Astrocyte (in vitro differentiated cells and primary cell): ENCODE data around the gene AATF. TPM values are rescaled to one million over a fixed set of nuclear protein-coding genes. Genes with fewer than 3 reads are reported as not detected.
A peak's percentile ranks its signal among the peaks of the same experiment; 100 is the strongest.

Source experiments
- DNase-seq: peaks from one replicate; pipeline ENCODE4 v3.0.0-alpha.2; 2010; ENCODE audit warnings: low read depth
- FAIRE-seq: peaks from 2 replicates; lab custom pipeline; 2011; peaks lifted over from hg19 to GRCh38; lab: Jason Lieb, UNC
- H2AFZ ChIP-seq: 2 replicates; pipeline ENCODE4 v1.6.0; 2012; ENCODE audit warnings: low read depth, low read length, inconsistent platforms
- H3K27ac ChIP-seq: 2 replicates; pipeline ENCODE4 v1.5.1; 2011; ENCODE audit warnings: low read depth, low read length, inconsistent platforms
- H3K27me3 ChIP-seq: 2 replicates; pipeline ENCODE4 v1.6.0; 2011; ENCODE audit warnings: low read length, inconsistent platforms; ENCODE audit not compliant: insufficient read depth
- H3K36me3 ChIP-seq: 2 replicates; pipeline ENCODE4 v1.5.1; 2011; ENCODE audit warnings: low read length, inconsistent platforms; ENCODE audit not compliant: insufficient read depth
- H3K4me1 ChIP-seq: 2 replicates; pipeline ENCODE4 v1.5.1; 2011; ENCODE audit warnings: low read length, inconsistent platforms; ENCODE audit not compliant: insufficient read depth
- H3K4me2 ChIP-seq: 2 replicates; pipeline ENCODE4 v1.6.0; 2012; ENCODE audit warnings: low read length, inconsistent platforms
- H3K4me3 ChIP-seq: 2 replicates; pipeline ENCODE4 v1.5.1; 2011; ENCODE audit warnings: low read depth, mild to moderate bottlenecking, low read length, inconsistent platforms; ENCODE audit not compliant: insufficient read depth
- H3K79me2 ChIP-seq: 2 replicates; pipeline ENCODE4 v1.6.0; 2012; ENCODE audit warnings: mild to moderate bottlenecking, low read length, inconsistent platforms; ENCODE audit not compliant: insufficient read depth
- H3K9ac ChIP-seq: 2 replicates; pipeline ENCODE4 v1.6.0; 2012; ENCODE audit warnings: mild to moderate bottlenecking, low read length, inconsistent platforms
- H3K9me3 ChIP-seq: 2 replicates; pipeline ENCODE4 v1.5.1; 2012; ENCODE audit warnings: low read depth, mild to moderate bottlenecking, low read length, inconsistent platforms; ENCODE audit not compliant: insufficient read depth
- H4K20me1 ChIP-seq: 2 replicates; pipeline ENCODE4 v1.6.0; 2012; ENCODE audit warnings: low read length, inconsistent platforms; ENCODE audit not compliant: insufficient read depth
- H3K27ac Mint-ChIP-seq: one replicate; pipeline ENCODE4 v1.8.0; 2021; ENCODE audit warnings: mild to moderate bottlenecking, mixed read lengths; ENCODE audit not compliant: unreplicated experiment
- H3K27me3 Mint-ChIP-seq: one replicate; pipeline ENCODE4 v1.8.0; 2021; ENCODE audit warnings: low read depth, mixed read lengths; ENCODE audit not compliant: unreplicated experiment
- H3K36me3 Mint-ChIP-seq: one replicate; pipeline ENCODE4 v1.8.0; 2021; ENCODE audit warnings: low read depth, mixed read lengths; ENCODE audit not compliant: unreplicated experiment
- H3K4me1 Mint-ChIP-seq: one replicate; pipeline ENCODE4 v1.8.0; 2021; ENCODE audit warnings: low read depth, mixed read lengths; ENCODE audit not compliant: unreplicated experiment
- H3K4me3 Mint-ChIP-seq: one replicate; pipeline ENCODE4 v1.8.0; 2021; ENCODE audit warnings: mild to moderate bottlenecking, moderate library complexity, mixed read lengths; ENCODE audit not compliant: unreplicated experiment
- H3K9me3 Mint-ChIP-seq: one replicate; pipeline ENCODE4 v1.8.0; 2021; ENCODE audit warnings: mild to moderate bottlenecking, mixed read lengths; ENCODE audit not compliant: unreplicated experiment
- EZH2 ChIP-seq: IDR thresholded peaks from 2 replicates; pipeline ENCODE4 v1.6.1; 2012; ENCODE audit warnings: mild to moderate bottlenecking, low read length, inconsistent platforms; ENCODE audit not compliant: insufficient read depth
- total RNA-seq: library from RNA; stranded (reverse); gene quantifications from 2 replicates; pipeline ENCODE4 v1.2.1, GENCODE V29; 2021
- TF ChIP-seq, protein P1 (sequence below): IDR thresholded peaks from 2 replicates; pipeline ENCODE4 v1.5.1; 2011; ENCODE audit warnings: low read depth, mild to moderate bottlenecking, inconsistent platforms, low read length, moderate library complexity; ENCODE audit not compliant: insufficient read depth

Gene AATF
- total RNA-seq, 1 donor from 2014 or later, result 47.1 TPM

DNA sequence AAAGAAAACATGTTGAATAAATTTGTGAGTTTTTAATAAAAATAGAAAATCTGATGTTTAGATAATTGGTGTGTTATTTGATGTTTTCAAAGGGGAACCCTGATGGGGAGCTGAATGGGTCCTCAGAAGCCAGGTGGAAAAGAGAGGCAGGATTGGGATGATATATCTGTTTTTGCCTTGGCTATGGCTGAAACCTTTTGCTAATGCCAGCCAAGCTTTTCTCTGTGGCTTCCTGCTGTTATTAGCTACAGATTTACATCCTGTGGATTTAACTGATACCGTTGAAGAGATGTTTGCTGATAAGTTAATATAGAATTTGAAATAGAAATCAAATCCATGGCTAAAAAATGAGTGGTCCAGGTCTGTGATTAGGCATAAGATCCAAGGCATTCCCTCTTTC is 4.2 kb upstream of the AATF start:
- no peak overlapping the region for H3K4me3 Mint-ChIP-seq
- H3K27me3 ChIP-seq, result peaks cover 84% of the 10 kb centered on the region

GRCh38 chr17:36945140-36945539 is 3.6 kb upstream of the AATF start:
- Histone ChIP-seq H3K9ac (no peak overlapping the region), H3K79me2 (peaks cover 12% of the 10 kb centered on the region), H3K36me3 (no peaks in the 10 kb centered on the region), H3K9me3 (no peaks in the 10 kb centered on the region), H3K27ac (no peak overlapping the region), H3K27me3 (peaks cover 79% of the 10 kb centered on the region), H3K4me2 (no peak overlapping the region), H2AFZ (no peak overlapping the region), H3K4me1 (peaks cover 22% of the 10 kb centered on the region), H4K20me1 (peaks cover 10% of the 10 kb centered on the region), H3K4me3 (no peak overlapping the region)
- DNase-seq (no peak), FAIRE-seq (no peak)
- no peak overlapping the region for H3K4me3 Mint-ChIP-seq
- H3K9me3 Mint-ChIP-seq, result peaks cover 18% of the 10 kb centered on the region
- TF ChIP-seq, protein P1, sequence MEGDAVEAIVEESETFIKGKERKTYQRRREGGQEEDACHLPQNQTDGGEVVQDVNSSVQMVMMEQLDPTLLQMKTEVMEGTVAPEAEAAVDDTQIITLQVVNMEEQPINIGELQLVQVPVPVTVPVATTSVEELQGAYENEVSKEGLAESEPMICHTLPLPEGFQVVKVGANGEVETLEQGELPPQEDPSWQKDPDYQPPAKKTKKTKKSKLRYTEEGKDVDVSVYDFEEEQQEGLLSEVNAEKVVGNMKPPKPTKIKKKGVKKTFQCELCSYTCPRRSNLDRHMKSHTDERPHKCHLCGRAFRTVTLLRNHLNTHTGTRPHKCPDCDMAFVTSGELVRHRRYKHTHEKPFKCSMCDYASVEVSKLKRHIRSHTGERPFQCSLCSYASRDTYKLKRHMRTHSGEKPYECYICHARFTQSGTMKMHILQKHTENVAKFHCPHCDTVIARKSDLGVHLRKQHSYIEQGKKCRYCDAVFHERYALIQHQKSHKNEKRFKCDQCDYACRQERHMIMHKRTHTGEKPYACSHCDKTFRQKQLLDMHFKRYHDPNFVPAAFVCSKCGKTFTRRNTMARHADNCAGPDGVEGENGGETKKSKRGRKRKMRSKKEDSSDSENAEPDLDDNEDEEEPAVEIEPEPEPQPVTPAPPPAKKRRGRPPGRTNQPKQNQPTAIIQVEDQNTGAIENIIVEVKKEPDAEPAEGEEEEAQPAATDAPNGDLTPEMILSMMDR, result no peak
- no peak for TF ChIP-seq EZH2
- H3K27me3 Mint-ChIP-seq, result peaks cover 59% of the 10 kb centered on the region
- peaks cover 11% of the 10 kb centered on the region for H3K36me3 Mint-ChIP-seq
- peaks cover 12% of the 10 kb centered on the region for H3K4me1 Mint-ChIP-seq
- H3K27ac Mint-ChIP-seq, result no peak overlapping the region

More for the DNA sequence above, 4.2 kb upstream of the AATF start:
- Histone ChIP-seq H3K27ac (no peak overlapping the region), H3K36me3 (no peaks in the 10 kb centered on the region), H2AFZ (no peak overlapping the region), H3K79me2 (peaks cover 6% of the 10 kb centered on the region), H3K4me2 (no peak overlapping the region), H3K4me3 (no peak overlapping the region), H3K9me3 (peaks cover 3% of the 10 kb centered on the region), H4K20me1 (peaks cover 8% of the 10 kb centered on the region), H3K9ac (no peak overlapping the region), H3K4me1 (peaks cover 16% of the 10 kb centered on the region)
- Mint-ChIP-seq H3K4me1 (peaks cover 6% of the 10 kb centered on the region), H3K27me3 (peaks cover 63% of the 10 kb centered on the region), H3K36me3 (peaks cover 11% of the 10 kb centered on the region), H3K9me3 (peaks cover 18% of the 10 kb centered on the region), H3K27ac (no peak overlapping the region)
- DNase-seq, result no peak
- FAIRE-seq, result no peak
- no peak for TF ChIP-seq EZH2
- TF ChIP-seq, protein P1, result no peak

GRCh38 chr17:36945959-36946725 is 2.6 kb upstream of the AATF start:
- H3K27me3 ChIP-seq, result peaks cover 70% of the 10 kb centered on the region
- H3K27me3 Mint-ChIP-seq, result peaks cover 51% of the 10 kb centered on the region

More at GRCh38 chr17:36945959-36946725, 2.6 kb upstream of the AATF start:
- Mint-ChIP-seq H3K4me1 (peaks cover 21% of the 10 kb centered on the region), H3K27ac (no peak overlapping the region), H3K9me3 (peaks cover 14% of the 10 kb centered on the region), H3K4me3 (no peak overlapping the region), H3K36me3 (peaks cover 7% of the 10 kb centered on the region)
- no peak for FAIRE-seq
- Histone ChIP-seq H3K79me2 (peaks cover 22% of the 10 kb centered on the region), H4K20me1 (peaks cover 20% of the 10 kb centered on the region), H3K4me1 (peaks cover 25% of the 10 kb centered on the region), H3K27ac (no peak overlapping the region), H3K36me3 (peaks cover 4% of the 10 kb centered on the region), H3K4me3 (no peak overlapping the region), H3K9ac (no peak overlapping the region), H3K4me2 (no peak overlapping the region), H3K9me3 (no peaks in the 10 kb centered on the region), H2AFZ (no peak overlapping the region)
- no peak for DNase-seq
- TF ChIP-seq EZH2, result peak; percentile 66
- TF ChIP-seq, protein P1, result no peak
